Gastroesophageal sphincter (tissue), 4 donors: Measurements from ENCODE around the gene C1orf226. TPM values are rescaled to one million over a fixed set of nuclear protein-coding genes. Genes with fewer than 3 reads are reported as not detected.
"Not testable (repeated sequence)": the region's sequence is repeated elsewhere in the genome, so short reads cannot be mapped to it uniquely, and the experiment has no call there.

Experiments used
- ATAC-seq: fragments of 150-250 bp; one replicate; pipeline ENCODE4 v1.9.1; 2016; ENCODE audit warnings: mild to moderate bottlenecking, moderate library complexity
- H3K27ac ChIP-seq, 4 donors: fragments of 200-600 bp; sonication (generic) in 3 of 4; 1 replicate in 3 of 4; 2 replicates in 1 of 4; pipeline ENCODE4 v1.5.1; 2016 to 2019
- H3K27me3 ChIP-seq: fragments of 200-600 bp; sonication (generic); one replicate; pipeline ENCODE4 v1.5.1; 2019
- H3K36me3 ChIP-seq, 2 donors: fragments of 200-600 bp; sonication (generic); one replicate each; pipeline ENCODE4 v1.5.1; 2019; ENCODE audit warnings: control low read depth in 1 of 2
- H3K4me1 ChIP-seq, 3 donors: fragments of 200-600 bp; sonication (generic); 1 replicate in 2 of 3; 2 replicates in 1 of 3; pipeline ENCODE4 v1.5.1; 2016 to 2019; ENCODE audit warnings: control low read depth in 2 of 3
- H3K4me3 ChIP-seq, 2 donors: fragments of 200-600 bp; sonication (generic); one replicate each; pipeline ENCODE4 v1.5.1; 2019; ENCODE audit warnings: mild to moderate bottlenecking in 1 of 2, moderate library complexity in 1 of 2
- H3K9me3 ChIP-seq, 3 donors: fragments of 200-600 bp; sonication (generic); one replicate each; pipeline ENCODE4 v1.5.1; 2017 to 2019; ENCODE audit warnings: control low read depth in 2 of 3
- CTCF ChIP-seq, 4 experiments: fragments of 200-600 bp in 2 of 4; fragments of 450-650 bp in 2 of 4; sonication (generic) in 1 of 4; IDR thresholded peaks; one replicate each; pipeline ENCODE4 v1.5.1; 2017 to 2019; ENCODE audit warnings: antibody characterized with exemption in 4 of 4, mild to moderate bottlenecking in 2 of 4, moderate library complexity in 2 of 4
- EP300 ChIP-seq: sonication (generic); formaldehyde crosslinking; IDR thresholded peaks from one replicate; pipeline ENCODE4 v1.6.1; 2017; ENCODE audit warnings: antibody characterized with exemption, mild to moderate bottlenecking
- POLR2A ChIP-seq, 2 donors: fragments of 450-650 bp; IDR thresholded peaks; one replicate each; pipeline ENCODE4 v1.6.1; 2017; ENCODE audit warnings: antibody characterized with exemption in 2 of 2, mild to moderate bottlenecking in 2 of 2, moderate library complexity in 1 of 2
- POLR2AphosphoS5 ChIP-seq: sonication (generic); formaldehyde crosslinking; IDR thresholded peaks from one replicate; pipeline ENCODE4 v1.6.1; 2017; ENCODE audit warnings: antibody characterized with exemption
- WGBS, 2 donors: methylation state at CpG; one replicate each; pipeline ENCODE4 v1.1.5; 2018; ENCODE audit warnings: low coverage in 1 of 2; 5-methylcytosine and 5-hydroxymethylcytosine counted together
- total RNA-seq, 4 donors: library from RNA; depleted of rRNA; stranded (reverse); fragments of >200 nt; gene quantifications; one replicate each; pipeline ENCODE4 v1.1.0, GENCODE V29; 2016

Gene C1orf226
- total RNA-seq, 4 donors from 2014 or later = 10.0 to 17.5 (median 12.4) TPM

DNA sequence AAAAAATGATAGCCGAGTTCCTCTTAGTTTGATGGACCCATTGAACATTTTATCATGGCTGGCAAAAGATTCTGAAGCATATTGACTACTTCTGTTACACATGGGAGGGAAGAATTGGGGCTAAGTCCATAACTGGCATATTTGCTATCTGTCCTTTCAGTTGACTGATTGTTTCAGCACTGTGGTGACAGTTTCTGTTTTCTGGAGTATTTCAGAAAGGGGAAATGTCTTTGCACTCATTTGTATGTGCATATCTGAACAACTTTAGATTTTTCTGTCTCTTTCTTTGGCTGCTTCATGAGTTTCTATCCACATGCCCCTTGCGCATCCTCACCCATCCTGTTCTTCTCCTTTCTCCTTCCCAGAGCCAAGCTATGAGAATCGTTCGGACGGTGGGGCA is 38.1 kb upstream of the C1orf226 start:
- Histone ChIP-seq H3K27ac (no peak overlapping the region), H3K27me3 (no peaks in the 10 kb centered on the region), H3K36me3 (peaks cover 0 to 2% of the 10 kb centered on the region in 2 donors), H3K4me1 (no peaks in the 10 kb centered on the region), H3K9me3 (no peaks in the 10 kb centered on the region), H3K4me3 (no peak overlapping the region)
- WGBS, 2 donors = 73 to 92% methylated on average over 1 to 5 of the region's 5 CpGs
- no peak for TF ChIP-seq POLR2AphosphoS5
- TF ChIP-seq POLR2A (IDR thresholded peaks at IDR 0.05) = no peak
- no peak for TF ChIP-seq EP300
- no peak for TF ChIP-seq CTCF (IDR thresholded peaks at IDR 0.05)
- no peak for ATAC-seq

DNA sequence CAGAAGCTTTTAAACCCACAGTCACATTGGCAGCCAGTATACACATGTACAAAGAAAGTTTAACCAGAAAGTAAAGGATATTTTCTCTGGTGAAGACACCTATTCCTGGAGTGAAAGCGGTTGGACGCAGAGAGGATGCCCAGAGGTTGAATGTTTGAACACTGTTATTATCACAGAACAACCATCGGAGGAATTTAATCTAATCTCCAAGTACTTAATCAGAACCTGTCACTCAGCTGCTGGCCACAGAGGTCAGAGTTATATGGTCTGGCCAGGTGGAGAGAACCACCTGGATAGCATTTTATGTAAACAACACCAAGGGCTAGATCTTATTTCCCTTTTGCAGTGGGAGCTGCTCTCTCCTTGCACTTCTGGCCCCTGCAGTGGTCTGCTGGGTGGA is 34.2 kb upstream of the C1orf226 start:
- ATAC-seq = no peak
- no peaks in the 10 kb centered on the region for H3K27me3 ChIP-seq
- H3K36me3 ChIP-seq = peaks cover 0 to 2% of the 10 kb centered on the region in 2 donors
- H3K9me3 ChIP-seq = no peaks in the 10 kb centered on the region
- 63 to 100% methylated on average over 1 to 3 of the region's 3 CpGs for WGBS, 2 donors
- H3K4me1 ChIP-seq = no peaks in the 10 kb centered on the region
- TF ChIP-seq EP300 = no peak
- TF ChIP-seq CTCF (IDR thresholded peaks at IDR 0.05) = no peak
- TF ChIP-seq POLR2AphosphoS5 = no peak
- TF ChIP-seq POLR2A (IDR thresholded peaks at IDR 0.05) = no peak
- H3K4me3 ChIP-seq = no peak overlapping the region
- no peak overlapping the region for H3K27ac ChIP-seq

GRCh38 chr1:162349635-162350330 is 31.7 kb upstream of the C1orf226 start:
- ATAC-seq = no peak
- WGBS, 2 donors = 54 to 62% methylated on average over 9 to 11 of the region's 11 CpGs

DNA sequence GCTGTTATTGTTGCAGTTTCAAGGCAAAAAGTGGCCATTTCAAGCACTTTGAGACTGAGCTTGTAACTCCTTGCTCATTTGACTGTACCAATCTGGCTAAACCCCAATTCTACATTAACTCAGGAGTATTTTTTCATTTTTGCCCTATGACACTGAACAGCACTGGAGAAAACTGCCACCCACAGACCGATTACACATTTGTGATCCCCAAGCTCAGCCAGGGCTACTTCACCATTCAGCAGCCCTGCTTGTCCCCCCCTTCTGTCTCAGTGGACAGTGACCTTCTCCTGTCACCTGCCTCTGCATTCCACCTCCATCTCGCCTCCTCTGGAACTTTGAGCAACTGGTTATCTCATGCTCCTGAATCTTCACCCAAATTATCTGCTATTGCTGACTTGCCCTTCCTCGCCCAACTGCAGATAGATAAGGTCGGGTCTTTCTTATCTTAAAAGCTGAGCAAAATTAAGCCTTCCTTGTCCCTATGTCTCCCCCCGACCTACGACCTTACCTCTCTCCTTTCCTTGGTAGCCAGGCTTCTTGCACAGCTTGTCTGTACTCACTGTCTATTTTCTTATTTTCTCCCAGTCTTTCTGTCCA is 30.2 kb upstream of the C1orf226 start:
- 75 to 85% methylated on average over 4 to 6 of the region's 6 CpGs for WGBS, 2 donors
- Histone ChIP-seq H3K9me3 (no peaks in the 10 kb centered on the region), H3K27me3 (no peaks in the 10 kb centered on the region), H3K36me3 (peaks cover 0 to 14% of the 10 kb centered on the region in 2 donors), H3K4me1 (no peaks in the 10 kb centered on the region), H3K27ac (no peak overlapping the region), H3K4me3 (no peak overlapping the region)
- ATAC-seq = no peak
- TF ChIP-seq CTCF (IDR thresholded peaks at IDR 0.05) = no peak
- no peak for TF ChIP-seq EP300
- no peak for TF ChIP-seq POLR2A (IDR thresholded peaks at IDR 0.05)
- no peak for TF ChIP-seq POLR2AphosphoS5

More at GRCh38 chr1:162349635-162350330, 31.7 kb upstream of the C1orf226 start:
- Histone ChIP-seq H3K36me3 (no peaks in the 10 kb centered on the region), H3K27ac (no peak overlapping the region), H3K4me3 (no peak overlapping the region), H3K27me3 (no peaks in the 10 kb centered on the region), H3K4me1 (no peaks in the 10 kb centered on the region), H3K9me3 (no peaks in the 10 kb centered on the region)
- no peak for TF ChIP-seq POLR2A (IDR thresholded peaks at IDR 0.05)
- no peak for TF ChIP-seq EP300
- no peak for TF ChIP-seq POLR2AphosphoS5
- no peak for TF ChIP-seq CTCF (IDR thresholded peaks at IDR 0.05)

- H3K9me3 ChIP-seq, H3K4me1 ChIP-seq, H3K27ac ChIP-seq, H3K27me3 ChIP-seq, H3K4me3 ChIP-seq, ATAC-seq: not testable (repeated sequence)
- peaks cover 0 to 20% of the 10 kb centered on the region in 2 donors for H3K36me3 ChIP-seq
- WGBS, 2 donors = 88 to 100% methylated on average over 1 to 3 of the region's 4 CpGs
Observed at GRCh38 chr1:162351874-162352273, 29.7 kb upstream of the C1orf226 start.
